Forelimb muscle (tissue), 1 donor: ENCODE data around the gene ACAT2. TPM values are rescaled to one million over a fixed set of nuclear protein-coding genes. Genes with fewer than 3 reads are reported as not detected.
A peak's percentile ranks its signal among the peaks of the same experiment; 100 is the strongest.
"Not testable (repeated sequence)": the region's sequence is repeated elsewhere in the genome, so short reads cannot be mapped to it uniquely, and the experiment has no call there.

Experiments
- DNase-seq: peaks from one replicate; pipeline ENCODE4 v3.0.0-alpha.2; 2013; ENCODE audit warnings: low read depth
- polyA plus RNA-seq: library from polyadenylated mRNA; unstranded; fragments of 120-200 nt; gene quantifications from one replicate; pipeline ENCODE4 v1.2.1, GENCODE V29; 2013; ENCODE audit not compliant: insufficient read length

ACAT2 gene
- polyA plus RNA-seq = 16.2 TPM

- peak; percentile 90 for DNase-seq
These were observed at the start of gene ACAT2 for GRCh38 chr6:159761873-159762680. TSS of gene ACAT2 (plus strand) at chr6:159762045. CDS start at chr6:159762088, 43 bp downstream.

- not testable (repeated sequence) for DNase-seq
These were observed 49.5 kb upstream of the ACAT2 start for GRCh38 chr6:159712389-159712788.

- no peak for DNase-seq
These were observed 47.9 kb upstream of the ACAT2 start for GRCh38 chr6:159713984-159714383.

GRCh38 chr6:159714404-159714803 is 47.4 kb upstream of the ACAT2 start:
- no peak for DNase-seq

GRCh38 chr6:159715166-159715565 is 46.7 kb upstream of the ACAT2 start:
- DNase-seq = no peak

- no peak for DNase-seq
These were observed 46.2 kb upstream of the ACAT2 start for GRCh38 chr6:159715605-159716004.

- no peak for DNase-seq
These were observed 45.4 kb upstream of the ACAT2 start for GRCh38 chr6:159716247-159717096.

GRCh38 chr6:159718634-159719033 is 43.2 kb upstream of the ACAT2 start:
- no peak for DNase-seq

- DNase-seq = no peak
These were observed 42.6 kb upstream of the ACAT2 start for GRCh38 chr6:159719287-159719686.

- no peak for DNase-seq
These were observed 41.1 kb upstream of the ACAT2 start for GRCh38 chr6:159720708-159721107.

GRCh38 chr6:159721981-159722380 is 39.9 kb upstream of the ACAT2 start:
- not testable (repeated sequence) for DNase-seq

- no peak for DNase-seq
These were observed 39.2 kb upstream of the ACAT2 start for GRCh38 chr6:159722655-159723054.

GRCh38 chr6:159723259-159723658 is 38.6 kb upstream of the ACAT2 start:
- DNase-seq = no peak

GRCh38 chr6:159724778-159725177 is 37.1 kb upstream of the ACAT2 start:
- no peak for DNase-seq

- not testable (repeated sequence) for DNase-seq
These were observed 36.6 kb upstream of the ACAT2 start for GRCh38 chr6:159725208-159725607.

GRCh38 chr6:159726255-159726917 is 35.5 kb upstream of the ACAT2 start:
- no peak for DNase-seq

GRCh38 chr6:159726918-159727716 is 34.7 kb upstream of the ACAT2 start, which contains the start of gene WTAP:
TSS of gene WTAP (plus strand) at chr6:159727506. CDS start at chr6:159736266, 8,760 bp downstream.
- peak; percentile 73 for DNase-seq

GRCh38 chr6:159727717-159728445 is 34.0 kb upstream of the ACAT2 start:
- no peak for DNase-seq

GRCh38 chr6:159728531-159728964 is 33.3 kb upstream of the ACAT2 start:
- DNase-seq = no peak

- no peak for DNase-seq
These were observed 32.1 kb upstream of the ACAT2 start for GRCh38 chr6:159729598-159730331.
